Measurements from ENCODE around the gene SORCS2.
"Not testable (repeated sequence)": the region's sequence is repeated elsewhere in the genome, so short reads cannot be mapped to it uniquely, and the experiment has no call there.

Gene SORCS2

DNA sequence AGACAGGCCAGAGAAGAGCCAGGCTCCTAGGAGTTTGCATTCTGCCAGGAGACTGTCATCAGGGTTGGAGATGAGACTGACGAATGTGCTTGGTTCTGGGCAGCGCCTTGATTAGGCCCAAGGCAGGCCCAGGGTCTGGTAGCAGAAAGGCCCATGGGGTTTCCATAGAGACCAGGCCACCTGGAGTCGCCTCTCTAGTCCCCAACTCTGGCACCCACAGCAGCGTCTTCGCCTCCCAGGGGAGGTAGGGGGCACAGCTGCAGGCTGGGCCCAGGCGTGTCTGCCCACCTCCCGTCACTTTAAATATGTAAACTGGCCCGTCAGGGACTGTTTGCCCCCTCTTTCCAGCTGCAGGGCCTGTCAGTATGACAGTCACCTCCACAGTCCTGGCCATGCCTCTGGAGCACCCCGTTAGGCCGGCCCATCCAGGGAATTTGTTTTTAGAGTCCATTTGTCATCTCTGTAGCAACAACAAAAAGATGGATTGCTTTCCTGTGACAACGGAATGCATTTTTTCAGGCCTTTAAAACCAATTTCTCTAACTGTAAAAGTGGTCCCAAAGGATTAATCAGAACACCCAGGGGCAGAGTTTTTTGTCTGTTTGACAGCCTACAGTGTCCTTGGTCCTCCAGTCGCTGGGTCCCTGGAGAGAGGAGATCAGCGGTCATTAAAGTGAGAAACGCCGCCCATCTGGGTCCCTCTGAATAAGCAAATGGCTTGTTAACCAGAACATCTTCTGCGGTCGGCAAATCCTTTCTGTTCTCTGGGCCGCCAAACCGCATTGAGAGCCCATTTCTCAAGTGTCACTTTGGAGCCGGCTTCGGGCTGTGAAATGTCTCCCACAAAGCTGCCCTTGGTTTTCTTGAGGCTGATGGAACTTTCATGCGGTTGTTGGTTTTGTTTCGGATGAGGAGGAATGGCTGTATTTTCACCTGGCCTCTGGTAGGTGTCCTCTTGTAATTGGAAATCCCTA lies 395.4 kb downstream of the SORCS2 start:
- DNase-seq (ENCODE audit: low read depth), result no peak

DNA sequence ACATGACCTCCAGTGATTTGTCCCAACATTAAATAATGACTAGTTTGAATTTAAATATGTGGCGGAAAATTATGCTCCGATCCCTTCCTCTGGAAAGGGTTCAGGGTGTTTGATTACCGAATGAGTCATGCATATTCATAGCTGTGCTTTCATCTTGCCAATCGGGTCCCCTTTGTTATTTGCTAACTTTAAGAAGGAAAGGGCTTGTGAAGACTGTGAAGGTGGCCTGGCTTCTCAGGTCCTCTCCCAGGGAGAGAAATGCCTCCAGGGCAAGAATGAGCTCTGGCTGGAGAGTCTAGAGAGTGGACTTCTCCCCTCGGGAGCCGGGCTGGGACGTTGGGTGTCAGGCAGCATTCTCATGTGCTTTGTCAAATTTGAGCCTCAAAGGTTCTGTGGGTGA lies 397.9 kb downstream of the SORCS2 start:
- DNase-seq (ENCODE audit: low read depth), result no peak

DNA sequence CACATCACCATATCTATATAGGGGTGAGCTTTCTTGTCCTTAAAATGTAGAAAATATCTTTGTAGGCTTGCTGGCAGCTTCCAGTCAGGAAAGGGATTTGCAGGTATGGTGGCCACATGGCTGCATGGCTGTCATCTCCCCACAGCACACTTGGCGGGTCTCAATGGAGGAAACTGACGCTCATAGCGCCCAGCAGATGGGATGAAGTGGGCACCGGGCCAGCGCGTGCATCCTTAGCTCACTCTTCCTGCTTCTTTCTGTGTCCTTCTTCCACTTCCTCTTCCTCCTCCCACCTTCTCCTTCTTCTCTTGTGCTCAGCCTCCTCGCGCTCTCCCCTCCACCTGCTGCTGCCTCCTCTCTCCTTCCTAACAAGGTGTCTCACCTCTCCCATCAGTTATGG lies 398.6 kb downstream of the SORCS2 start:
- no peak for DNase-seq (ENCODE audit: low read depth)

- DNase-seq (ENCODE audit: low read depth), result no peak
Measured at GRCh38 chr4:7591409-7592053, 399.2 kb downstream of the SORCS2 start.

- no peak for DNase-seq (ENCODE audit: low read depth)
Measured at GRCh38 chr4:7593646-7594412, 401.5 kb downstream of the SORCS2 start.

DNA sequence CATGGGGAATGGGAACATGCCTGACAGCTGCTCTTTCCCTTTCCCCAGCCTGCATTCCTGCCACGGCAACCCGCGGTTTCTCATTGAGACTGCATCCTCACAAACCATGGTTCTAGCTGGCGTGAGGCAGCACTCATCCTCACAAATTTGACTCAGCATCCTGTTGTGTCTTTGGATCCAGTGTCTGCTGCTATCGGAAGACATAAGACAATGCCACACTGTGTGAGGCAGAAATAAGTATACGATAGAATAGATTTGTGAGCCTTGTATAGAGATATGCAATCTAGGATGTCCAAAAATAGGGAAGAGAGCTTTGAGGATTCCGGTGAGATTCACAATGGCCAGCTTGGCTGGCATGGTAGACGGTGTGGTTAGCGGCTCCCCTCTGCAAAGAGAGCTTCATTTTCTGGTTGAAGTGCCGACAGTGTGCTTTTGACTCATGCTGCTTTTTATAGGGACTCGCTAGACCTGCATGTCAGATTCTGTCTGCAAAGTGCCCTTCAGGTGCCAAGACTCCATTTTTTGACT lies 403.7 kb downstream of the SORCS2 start:
- DNase-seq (ENCODE audit: low read depth), result no peak

DNA sequence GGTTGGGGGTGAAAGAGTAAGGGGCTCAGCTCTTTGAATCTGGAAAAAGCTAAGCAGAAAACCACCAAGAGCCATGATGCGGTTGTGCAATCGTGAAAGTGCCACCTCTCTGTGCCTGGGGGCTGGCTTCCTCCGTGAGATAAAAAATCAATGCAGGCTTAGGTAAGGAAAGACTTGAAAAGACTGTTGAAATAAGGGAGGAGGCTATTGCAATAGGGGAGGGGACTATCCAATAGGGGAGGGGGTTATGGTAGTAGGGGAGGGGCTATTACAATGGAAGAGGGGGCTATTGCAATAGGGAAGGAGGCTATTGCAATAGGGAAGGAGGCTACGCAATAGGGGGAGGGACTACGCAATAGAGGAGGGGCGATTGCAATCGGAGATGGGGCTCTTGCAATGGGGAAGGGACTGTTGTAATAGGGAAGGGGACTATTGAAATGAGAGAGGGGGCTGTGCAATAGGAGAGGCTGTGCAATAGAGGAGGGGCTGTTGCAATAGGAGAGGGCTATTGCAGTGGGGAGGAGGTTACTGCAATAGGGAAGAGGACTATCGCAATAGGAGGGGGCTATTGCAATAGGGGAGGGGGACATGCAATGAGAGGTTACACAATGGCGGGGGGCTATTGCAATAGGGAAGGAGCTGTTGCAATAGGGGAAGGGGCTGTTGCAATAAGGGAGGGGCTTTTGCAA lies 404.7 kb downstream of the SORCS2 start:
- no peak for DNase-seq (ENCODE audit: low read depth)

DNA sequence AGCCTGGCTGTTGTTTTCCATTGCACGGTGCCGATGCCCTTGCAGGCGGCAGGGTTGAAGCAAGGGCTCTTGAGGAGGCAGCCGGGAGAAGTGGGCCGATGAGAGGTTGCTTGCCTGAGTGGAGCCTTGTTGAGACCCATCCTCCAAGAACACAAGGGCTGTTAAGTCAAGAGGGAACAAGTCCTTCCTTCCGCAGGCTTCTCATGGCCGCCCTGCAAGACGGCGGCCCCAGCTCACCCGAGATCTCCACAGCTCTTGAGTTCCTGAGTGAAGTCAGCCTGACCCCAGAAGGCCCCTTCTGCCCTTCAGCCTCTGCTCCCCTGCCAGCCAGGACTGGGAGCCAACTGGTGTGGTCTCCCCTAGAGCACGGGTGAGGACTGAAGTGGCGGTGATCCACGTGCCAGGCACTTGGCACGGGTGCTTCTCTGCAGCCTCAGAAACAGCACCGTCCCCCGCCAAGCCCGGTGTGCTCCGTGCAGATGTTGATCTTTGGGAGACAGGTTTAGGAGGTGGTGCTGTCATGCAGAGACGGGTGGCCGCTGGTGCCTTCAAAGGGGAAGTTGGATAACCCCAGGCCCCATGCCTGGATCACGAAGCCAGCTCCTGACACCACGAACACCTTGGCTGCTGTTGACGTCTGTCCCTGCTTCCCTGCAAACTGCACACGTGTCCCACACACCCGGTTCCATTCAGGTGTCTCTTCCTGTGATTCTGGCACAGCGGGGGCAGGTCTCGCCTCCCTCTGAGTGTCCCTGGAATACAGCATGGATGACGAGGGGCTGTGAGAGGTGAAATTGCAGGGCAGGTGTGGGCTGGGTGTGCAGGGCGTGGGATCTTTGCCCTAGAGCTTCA lies 406.8 kb downstream of the SORCS2 start:
- DNase-seq (ENCODE audit: low read depth), result no peak

DNA sequence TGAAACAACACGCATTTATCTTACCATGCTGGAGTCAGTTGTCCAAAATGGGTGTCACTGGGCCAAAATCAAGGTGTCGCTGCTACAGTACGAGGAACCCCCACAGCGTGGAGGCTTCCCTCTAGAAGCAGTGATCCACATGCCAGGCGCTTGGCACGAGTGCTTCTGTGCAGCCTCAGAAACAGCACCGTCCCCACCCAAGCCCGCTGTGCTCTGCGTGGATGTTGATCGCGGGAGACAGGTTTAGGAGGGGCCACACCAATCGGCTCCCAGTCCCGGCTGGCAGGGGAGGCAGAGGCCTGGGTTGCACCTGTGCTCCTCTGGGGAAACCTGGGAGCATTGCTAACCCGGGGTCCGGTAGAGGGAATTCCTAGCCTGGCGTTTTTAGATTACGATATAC lies 407.9 kb downstream of the SORCS2 start:
- DNase-seq (ENCODE audit: low read depth), result no peak

- not testable (repeated sequence) for DNase-seq (ENCODE audit: low read depth)
Measured at GRCh38 chr4:7602166-7602565, 409.8 kb downstream of the SORCS2 start.

- DNase-seq (ENCODE audit: low read depth), result no peak
Measured at GRCh38 chr4:7607156-7607910, 415.0 kb downstream of the SORCS2 start.

GRCh38 chr4:7608046-7608445 lies 415.7 kb downstream of the SORCS2 start:
- DNase-seq (ENCODE audit: low read depth), result no peak

DNA sequence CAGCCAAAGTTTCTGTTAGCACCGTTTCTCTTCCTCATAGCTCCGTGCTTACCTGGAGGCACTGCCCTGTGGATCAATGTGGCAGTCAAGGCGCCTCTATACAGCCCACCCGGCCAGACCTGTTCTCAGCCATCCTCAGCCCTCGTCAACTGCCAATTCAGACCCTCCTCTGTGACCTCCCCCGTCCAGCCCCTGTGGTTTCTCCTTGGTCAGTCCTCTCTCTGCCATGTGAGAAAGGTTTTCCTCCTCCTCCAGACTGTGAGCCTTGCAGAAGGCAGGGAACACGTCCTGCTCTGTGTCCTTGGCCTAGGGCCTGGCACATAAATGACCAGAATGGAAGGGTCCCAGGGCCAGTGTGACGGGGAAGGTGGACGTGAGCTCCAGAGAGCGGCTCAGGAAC lies 417.0 kb downstream of the SORCS2 start:
- no peak for DNase-seq (ENCODE audit: low read depth)

- no peak for DNase-seq (ENCODE audit: low read depth)
Measured at GRCh38 chr4:7610022-7610670, 417.8 kb downstream of the SORCS2 start.

DNA sequence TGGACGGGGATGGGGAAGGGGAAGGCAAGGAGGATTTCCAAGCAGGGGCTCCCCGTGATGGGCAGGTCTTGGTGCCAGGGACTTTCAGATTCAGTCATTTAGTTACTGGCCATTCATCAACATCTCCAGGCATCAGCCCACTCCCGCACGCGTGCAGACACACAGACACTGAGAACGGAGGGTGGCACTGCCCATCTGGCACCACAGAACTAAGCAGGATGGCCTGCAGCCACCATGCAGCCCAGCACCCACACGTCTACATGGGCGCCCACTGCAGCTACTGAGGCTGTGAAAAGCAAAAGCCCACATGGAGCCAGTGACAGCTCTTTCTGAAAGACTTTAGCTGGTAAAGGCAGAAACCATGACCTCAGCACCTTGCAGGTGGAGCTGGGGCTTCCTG lies 418.5 kb downstream of the SORCS2 start:
- DNase-seq (ENCODE audit: low read depth), result no peak

- no peak for DNase-seq (ENCODE audit: low read depth)
Measured at GRCh38 chr4:7612311-7612897, 420.1 kb downstream of the SORCS2 start.

DNA sequence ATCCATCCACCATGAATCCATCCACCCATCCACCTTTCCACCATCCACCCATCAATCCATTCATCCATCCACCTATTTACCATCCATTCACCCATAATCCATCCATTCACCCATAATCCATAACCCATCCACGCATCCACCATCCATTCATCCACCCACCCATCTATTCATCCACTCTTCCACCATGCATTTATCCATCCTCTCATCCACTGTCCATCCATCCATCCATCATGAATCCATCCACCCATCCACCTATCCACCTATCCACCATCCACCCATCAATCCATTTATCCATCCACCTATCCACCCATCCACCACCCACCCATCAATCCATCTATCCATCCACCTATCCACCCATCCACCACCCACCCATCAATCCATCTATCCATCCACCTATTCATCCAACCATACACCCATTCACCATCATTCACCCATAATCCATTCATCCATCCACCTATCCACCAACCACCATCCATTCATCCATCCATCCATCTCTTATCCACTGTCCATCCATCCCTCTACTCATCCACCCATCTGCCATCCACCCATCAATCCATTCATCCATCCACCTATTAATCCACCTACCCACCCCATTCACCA lies 422.1 kb downstream of the SORCS2 start:
- no peak for DNase-seq (ENCODE audit: low read depth)

GRCh38 chr4:7616193-7616592 lies 423.9 kb downstream of the SORCS2 start:
- DNase-seq (ENCODE audit: low read depth), result no peak

DNA sequence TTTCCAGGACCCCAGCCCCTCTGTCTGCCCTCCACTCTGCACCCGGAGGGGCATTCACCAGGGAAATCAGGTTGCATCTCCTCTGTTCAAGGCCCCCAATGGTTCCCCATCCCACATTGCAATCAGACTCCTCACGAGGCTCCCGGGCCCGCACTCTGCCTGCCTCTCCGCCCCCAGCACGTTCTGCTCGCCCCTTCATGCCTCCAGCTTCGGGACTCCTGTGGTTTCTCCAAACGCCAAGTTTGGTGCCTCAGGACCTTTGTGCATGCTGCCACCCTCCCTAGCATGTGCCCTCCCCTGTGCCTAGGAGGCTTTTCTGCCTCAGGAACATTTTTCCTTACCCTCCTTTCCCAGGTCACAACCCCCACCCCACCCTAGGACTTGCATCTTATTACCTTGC lies 426.0 kb downstream of the SORCS2 start:
- no peak for DNase-seq (ENCODE audit: low read depth)
